Epithelial cell of proximal tubule (primary cell): ENCODE results near the gene WNT3A. TPM values are rescaled to one million over a fixed set of nuclear protein-coding genes. Genes with fewer than 3 reads are reported as not detected.

Source experiments
- DNase-seq: peaks from one replicate; pipeline ENCODE4 v3.0.0-alpha.2; 2011; ENCODE audit warnings: low read depth
- H3K4me3 ChIP-seq: 2 replicates; pipeline ENCODE4 v1.5.1; 2011; ENCODE audit warnings: low read depth, mild to moderate bottlenecking, low read length
- CTCF ChIP-seq: conservative IDR thresholded peaks from 2 replicates; pipeline ENCODE4 v1.5.1; 2012; ENCODE audit warnings: low read depth, mild to moderate bottlenecking, low read length
- total RNA-seq: library from RNA; depleted of rRNA; stranded (reverse); fragments of >200 nt; gene quantifications from 2 replicates; pipeline ENCODE4 v1.2.3, GENCODE V29; 2015

Gene WNT3A
- total RNA-seq, 1 donor from 2014 or later: not detected

GRCh38 chr1:228073857-228074545 lies 67.2 kb downstream of the WNT3A start:
- no peak overlapping the region for H3K4me3 ChIP-seq
- no peak for DNase-seq
- TF ChIP-seq CTCF: peak; percentile 26

GRCh38 chr1:228074954-228075730 lies 68.3 kb downstream of the WNT3A start:
- H3K4me3 ChIP-seq: no peak overlapping the region
- no peak for TF ChIP-seq CTCF
- DNase-seq: no peak

GRCh38 chr1:228075801-228076271 lies 69.0 kb downstream of the WNT3A start:
- no peak for TF ChIP-seq CTCF
- no peak for DNase-seq
- H3K4me3 ChIP-seq: no peak overlapping the region

GRCh38 chr1:228076796-228077430 lies 70.1 kb downstream of the WNT3A start:
- no peak for DNase-seq
- TF ChIP-seq CTCF: no peak
- H3K4me3 ChIP-seq: no peak overlapping the region

GRCh38 chr1:228077565-228078330 lies 71.0 kb downstream of the WNT3A start:
- no peak for TF ChIP-seq CTCF
- DNase-seq: no peak
- H3K4me3 ChIP-seq: no peak overlapping the region

GRCh38 chr1:228079013-228079412 lies 72.2 kb downstream of the WNT3A start:
- TF ChIP-seq CTCF: no peak
- no peak for DNase-seq
- H3K4me3 ChIP-seq: no peak overlapping the region
